GM19463 (cell line): ENCODE data around the gene ARHGEF12.

Experiments used
- ATAC-seq: cut with Tn5 transposase; IDR thresholded peaks from one replicate; pipeline ENCODE4 v1.9.1; 2021; ENCODE audit warnings: mild to moderate bottlenecking, moderate library complexity; ENCODE audit not compliant: unreplicated experiment

The ARHGEF12 gene

DNA sequence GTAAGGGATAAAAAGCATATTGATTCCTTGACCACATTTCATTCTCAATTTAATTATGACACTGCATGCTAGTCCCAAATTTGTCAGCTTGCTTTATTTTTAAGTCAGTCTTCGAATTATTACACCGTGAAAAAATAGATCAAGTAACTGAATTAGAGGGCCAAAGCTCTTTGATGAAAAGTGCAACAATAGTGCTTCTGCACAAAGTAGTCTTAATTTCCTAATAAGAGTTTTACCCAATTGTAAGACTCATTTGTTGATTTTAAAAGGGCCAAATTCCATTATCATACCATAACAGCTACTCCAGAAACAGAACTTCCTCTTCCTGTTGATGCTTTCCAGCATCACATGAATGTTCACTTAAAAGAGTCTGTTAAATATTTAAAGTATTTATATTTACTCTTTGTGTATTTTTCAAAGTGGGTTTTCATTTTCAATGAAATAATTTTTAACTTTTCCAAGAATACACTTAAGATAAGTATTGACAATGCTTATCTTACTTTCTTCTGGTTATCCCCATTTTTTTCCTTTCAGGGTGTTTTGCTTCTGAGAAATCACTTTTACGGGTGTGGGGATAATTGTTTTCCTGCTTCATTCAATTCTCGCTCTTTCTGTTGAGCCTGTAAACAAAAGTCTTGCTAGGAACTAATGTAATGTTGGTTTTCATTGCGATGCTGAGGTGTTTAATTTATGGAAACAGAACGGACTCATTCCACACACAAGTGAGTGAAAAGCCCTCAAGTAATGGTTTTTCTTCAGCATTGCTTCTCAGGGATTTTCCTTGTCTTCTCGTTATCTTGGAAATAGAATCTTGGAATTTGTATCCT is 2.1 kb downstream of the ARHGEF12 start:
- ATAC-seq = no peak

DNA sequence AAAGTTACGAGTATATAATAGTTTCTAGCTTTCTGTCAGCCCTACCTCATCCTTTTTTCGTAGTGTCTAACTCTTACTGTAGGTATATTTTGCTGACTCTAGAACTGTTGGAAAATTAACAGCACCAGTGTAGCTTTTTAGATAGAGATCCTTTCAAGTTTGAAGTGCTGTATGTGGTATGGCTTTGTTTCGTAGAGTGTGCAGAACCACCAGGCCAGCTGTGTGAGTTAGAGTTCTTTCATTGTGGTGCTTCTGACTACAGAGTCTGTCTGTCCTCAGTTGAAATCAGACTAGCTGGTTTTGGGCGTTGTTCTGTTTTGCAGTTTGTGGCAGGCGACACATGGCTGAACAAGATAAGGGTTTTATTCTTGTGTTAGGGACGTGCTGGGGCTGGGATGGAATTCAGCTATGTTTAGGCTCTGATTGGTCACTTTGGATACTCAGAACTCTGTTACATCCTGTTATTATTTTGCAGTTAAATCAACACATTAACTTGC is 3.2 kb downstream of the ARHGEF12 start:
- no peak for ATAC-seq

DNA sequence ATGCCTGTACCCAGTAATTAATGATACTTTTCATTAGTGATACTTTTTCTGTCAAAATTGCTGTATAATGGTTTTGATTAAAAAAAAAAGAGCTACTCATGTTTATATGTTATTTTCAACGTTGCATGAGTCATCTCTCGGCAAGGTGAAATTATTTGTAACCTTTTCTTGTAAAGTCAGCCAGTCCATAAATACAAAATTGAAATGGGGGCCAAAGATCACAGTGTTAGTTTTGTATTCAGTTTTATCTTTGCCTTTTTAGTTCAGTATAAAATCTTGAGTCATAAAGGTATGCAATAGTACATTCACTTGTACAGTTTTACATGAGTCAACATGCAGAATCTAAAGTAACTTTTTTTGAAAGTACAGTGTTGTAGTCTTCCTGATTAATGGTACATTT is 4.3 kb downstream of the ARHGEF12 start:
- ATAC-seq = no peak

DNA sequence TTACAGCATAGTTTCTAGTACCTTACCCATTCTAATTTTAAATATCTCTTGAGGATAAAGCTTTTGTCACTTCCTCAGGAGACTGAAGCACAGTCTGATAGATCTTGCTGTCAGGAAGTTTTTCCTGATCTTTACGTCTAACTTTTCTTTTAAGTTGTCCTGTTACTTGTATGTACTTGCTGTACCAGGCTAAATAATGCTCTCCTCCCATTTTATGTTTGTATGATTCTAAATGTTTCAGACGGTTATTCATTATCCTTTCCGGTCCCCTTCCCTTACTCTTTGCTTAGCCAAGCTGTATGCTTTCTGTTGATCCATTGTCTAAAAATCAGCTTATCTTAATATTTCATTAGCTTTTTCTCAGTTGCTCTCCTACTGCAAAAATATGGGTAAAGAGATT is 6.0 kb downstream of the ARHGEF12 start:
- no peak for ATAC-seq

DNA sequence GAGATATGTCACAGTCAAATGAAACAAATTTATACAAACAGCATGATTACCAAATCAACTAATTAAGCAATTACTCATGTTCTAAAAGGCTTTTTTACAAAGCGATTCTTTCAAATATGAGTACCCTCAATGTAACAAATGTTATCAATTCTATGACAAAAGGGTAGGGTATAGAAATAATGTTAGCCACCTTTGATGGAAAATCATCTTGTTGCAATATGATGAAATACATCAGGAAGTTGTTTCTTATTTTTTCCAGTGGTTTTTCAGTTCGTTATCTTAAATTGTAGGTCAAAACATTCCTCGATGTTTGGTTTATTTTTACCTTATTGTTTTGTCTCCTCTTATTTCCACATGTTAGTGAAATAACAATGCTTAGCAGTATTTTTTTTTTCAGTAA is 6.5 kb downstream of the ARHGEF12 start:
- no peak for ATAC-seq

DNA sequence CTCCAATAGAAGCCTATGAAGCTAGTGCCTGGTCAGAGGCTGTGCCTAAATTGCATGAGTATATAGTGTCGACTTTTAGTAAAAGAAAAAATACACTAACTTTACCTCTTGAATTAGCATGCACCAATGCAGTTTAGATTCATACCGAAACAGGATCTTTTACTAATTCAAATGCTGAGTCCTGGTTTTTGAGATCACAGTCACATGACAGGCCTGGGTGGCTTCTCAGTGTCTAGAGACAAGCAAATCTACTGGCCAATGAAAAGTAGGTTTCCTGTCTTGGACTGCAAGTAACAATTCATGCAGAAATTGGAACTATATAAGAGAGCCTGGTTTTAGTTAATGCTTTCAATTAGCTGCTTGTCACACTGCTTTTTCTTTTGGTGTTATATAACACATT is 7.2 kb downstream of the ARHGEF12 start:
- ATAC-seq = peak; percentile 60

DNA sequence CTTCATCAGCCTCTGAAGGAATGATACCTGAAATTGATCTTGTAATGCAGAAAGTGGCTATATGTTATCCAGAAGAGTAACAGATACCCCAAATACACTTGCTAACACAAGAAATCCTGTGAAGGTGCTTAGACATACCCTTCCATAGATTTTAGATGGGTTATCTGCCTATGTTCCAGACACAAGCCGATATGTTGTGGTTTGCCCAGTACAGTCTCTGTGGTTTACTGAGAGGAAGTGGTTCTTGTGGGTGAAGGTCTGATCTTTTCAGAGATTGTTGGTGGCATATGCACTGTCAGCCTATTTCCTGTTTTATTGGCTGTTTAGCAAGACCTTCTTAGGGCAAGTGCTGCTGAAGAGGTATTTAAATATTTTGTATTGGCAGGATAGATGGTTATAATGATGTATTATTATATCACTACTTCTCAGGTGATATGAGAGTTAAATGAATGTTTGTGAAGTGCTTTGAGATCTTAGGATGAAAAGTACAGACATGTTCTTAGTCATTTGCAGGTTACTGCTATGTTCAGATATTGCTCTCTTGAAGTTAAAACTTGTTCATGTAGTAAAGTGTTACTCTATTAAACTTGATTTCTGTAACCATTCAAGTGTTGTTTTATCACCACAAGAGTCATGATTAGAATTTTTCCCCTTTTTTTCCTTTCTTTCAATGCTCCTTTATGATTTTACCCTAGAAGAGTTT is 8.2 kb downstream of the ARHGEF12 start:
- peak; percentile 74 for ATAC-seq

DNA sequence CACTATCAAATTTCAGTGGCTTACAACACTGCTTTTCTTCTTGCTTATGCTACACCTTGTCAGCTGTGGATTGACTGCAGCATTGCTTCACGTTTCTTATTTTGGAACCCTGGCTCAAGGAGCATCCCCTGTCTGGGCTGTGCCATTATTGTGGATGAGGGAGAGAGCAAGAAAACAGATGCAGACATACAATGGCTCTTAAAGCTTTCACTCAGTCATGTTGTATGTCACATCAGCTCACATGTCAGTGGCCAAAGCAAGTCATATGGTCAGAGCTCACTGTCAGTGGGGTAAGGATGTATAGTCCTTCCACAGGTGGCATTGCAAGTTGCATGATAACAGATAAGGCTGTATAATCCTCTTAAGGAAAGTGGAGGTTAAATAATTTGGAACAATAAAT is 10.0 kb downstream of the ARHGEF12 start:
- ATAC-seq = no peak

DNA sequence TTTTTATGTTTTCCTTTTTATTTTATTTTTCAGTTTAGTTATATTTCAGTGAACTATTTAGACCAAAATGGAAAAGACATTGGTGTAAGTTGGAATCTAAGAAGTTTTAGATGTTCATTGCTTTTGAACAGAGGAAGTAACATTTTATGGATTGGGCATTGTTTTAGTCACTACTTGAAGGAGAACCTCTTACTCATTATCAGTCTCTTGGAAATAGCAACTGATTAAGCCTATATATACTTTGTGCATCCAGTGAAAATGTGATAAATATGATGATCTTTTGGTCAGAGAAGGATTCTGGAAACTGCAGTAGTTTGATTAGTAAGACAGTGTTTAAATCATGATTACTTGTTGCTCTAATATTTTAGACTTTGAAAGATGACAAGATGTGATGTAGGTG is 14.4 kb downstream of the ARHGEF12 start:
- ATAC-seq = no peak

DNA sequence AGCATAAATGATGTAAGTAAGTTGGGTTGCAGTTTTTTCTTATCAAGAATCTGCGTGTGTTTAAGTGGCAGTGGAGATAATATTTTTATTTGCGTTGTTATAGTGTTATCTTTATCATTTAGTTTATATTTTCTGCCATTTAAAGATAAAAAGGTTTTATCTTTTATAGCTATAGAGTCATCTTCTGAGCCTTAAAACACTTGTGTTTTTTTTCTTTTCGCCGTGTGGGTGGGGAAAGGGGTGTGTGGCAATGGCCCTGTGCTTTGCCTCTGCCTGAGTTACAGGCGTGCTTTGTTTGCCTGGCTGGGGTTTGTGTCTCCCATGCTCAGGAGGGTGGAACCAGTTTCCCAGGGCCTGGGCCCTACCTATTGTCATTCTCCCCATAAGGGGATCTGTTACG is 16.2 kb downstream of the ARHGEF12 start:
- ATAC-seq = no peak

DNA sequence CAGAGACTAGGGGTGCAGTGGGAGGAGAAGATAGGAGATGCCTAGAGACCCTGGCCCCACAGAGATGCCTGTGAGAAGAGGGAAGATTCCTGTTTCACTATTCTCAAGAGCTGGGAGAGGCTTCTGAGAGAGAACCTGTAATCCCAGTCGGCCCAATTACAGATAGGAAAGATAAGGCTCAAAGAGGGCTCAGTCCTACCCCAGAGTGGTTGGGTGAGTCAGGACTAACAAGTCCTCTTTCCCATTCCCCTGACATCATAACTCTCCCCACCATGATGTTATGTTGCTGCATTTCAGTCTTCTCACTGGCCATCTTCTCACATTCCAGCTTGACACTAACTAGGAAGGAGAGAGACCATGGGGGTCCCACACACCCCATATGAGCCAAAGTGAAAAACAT is 17.9 kb downstream of the ARHGEF12 start:
- no peak for ATAC-seq

DNA sequence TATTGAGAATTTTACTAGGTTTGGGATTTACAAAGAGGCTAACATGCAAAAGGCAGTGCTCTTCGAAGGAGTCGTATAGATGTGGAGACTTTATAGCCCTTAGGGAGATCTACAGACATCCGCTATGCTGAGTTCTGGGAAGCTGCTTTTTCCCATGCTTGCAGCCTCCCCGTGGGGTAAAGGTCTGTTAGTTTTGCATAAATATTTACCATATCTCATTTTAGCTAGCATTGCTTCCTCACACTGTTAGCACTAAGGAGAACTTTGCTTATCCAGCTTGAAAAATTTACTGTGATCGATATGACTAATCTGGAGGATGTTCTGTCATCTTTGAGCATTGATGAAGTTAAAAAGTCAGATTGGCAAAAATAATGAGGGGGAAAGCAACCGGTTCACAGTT is 18.6 kb downstream of the ARHGEF12 start:
- ATAC-seq = no peak

DNA sequence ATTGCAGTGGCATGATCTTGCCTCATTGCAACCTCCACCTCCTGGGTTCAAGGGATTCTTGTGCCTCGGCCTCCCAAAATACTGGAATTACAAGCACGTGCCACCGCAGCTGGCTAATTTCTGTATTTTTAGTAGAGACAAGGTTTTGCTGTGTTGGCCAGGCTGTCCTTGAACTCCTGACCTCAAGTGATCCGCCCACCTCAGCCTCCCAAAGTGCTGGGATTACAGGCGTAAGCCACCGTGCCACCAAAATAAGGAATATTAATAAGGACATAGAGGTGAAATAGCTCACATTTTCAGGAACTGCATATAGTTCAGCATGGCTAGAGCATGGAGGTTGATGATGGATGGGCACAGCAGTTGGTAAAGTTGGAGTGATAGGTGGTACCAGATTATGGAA is 21.4 kb downstream of the ARHGEF12 start:
- no peak for ATAC-seq

DNA sequence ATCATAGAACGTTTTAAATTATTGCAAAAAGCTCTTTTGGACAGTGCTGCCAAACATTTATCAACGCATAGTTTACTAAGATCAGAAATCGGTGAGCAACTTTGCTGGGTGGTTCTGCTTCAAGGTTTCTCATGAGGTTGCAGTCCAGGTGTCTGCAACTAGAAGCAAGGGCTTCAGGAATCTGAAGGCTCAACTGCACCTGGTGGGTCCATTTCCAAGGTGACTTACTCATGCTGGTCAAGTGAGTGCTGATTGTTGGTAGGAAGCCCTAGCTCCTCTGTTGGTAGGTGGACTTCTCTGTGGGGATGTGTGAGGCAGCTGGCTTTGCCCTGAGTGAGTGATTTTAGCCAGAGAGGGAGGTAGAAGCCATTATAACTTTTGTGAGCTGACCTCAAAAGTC is 22.5 kb downstream of the ARHGEF12 start:
- no peak for ATAC-seq

DNA sequence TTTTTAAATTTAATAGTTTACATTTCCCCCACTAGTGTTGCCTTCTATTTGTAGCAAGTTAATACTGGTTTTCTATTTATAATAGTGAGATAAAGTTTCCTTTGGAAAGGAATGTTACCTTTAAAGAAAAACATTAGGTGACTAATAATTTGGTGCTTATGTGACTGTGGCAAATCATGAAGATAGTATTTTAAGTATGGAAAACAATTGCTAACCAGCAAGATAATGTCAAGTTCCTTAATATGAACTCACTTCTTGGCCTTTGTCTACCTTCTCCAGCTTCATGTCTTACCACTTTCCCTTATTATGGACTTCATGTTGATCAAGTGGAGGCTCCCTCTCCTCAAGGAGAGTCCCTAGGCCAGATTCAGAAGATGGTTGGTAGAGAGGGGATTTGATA is 27.2 kb downstream of the ARHGEF12 start:
- ATAC-seq = no peak

DNA sequence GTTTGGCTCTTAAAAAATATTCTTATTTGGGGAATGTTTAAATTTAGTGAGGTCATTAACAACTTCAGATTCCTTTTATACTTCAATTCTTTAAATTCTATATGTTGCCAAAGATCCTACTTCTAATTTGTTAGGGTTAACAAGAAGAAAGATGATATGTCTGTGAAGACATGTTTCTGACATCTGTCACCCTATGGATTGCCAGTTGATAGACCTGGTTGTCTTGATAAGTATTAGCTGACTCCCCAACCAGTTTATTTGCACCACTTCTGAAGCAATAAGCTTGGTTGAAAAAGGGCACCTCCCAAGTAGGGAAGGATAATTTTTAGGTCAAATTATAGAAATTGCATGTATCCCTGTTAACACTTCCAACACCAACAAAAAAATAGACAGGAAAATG is 29.3 kb downstream of the ARHGEF12 start:
- no peak for ATAC-seq

DNA sequence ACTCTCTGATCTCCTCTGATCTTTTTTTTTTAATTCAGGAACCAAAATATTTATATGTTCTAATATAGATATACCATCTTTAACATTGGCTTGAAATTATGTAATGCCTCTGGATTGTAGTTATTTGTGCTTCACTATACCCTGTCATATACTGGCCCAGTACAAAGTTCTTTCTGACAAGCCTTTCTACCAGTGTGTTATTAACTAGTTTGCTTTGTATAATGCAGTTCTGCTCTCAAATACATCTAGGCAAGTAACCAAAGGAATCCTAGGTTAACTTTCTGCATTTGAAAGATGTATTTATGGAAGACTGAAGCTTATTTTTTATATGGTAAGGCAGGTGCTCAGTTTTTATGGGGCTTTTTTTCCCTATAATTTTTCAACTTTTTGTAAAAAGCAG is 36.1 kb downstream of the ARHGEF12 start:
- ATAC-seq = no peak

DNA sequence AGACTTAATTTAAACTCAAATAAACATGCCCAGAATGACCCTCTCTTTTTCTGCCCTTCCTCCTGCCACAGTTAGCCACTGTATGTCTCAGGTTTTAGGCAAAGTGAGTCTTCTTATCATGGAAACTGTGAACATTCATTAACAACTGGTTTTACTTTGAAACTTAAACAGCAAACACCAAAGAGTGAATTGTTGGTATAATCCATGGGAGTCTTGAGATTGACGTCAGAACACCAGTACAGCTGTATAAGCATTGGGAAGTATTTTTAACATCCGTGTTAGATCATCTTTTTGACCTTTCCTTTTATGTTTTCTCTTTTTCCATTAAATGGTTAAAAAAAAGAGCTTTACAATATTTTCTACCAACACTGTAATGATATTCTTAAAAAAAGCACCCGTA is 38.9 kb downstream of the ARHGEF12 start:
- no peak for ATAC-seq

DNA sequence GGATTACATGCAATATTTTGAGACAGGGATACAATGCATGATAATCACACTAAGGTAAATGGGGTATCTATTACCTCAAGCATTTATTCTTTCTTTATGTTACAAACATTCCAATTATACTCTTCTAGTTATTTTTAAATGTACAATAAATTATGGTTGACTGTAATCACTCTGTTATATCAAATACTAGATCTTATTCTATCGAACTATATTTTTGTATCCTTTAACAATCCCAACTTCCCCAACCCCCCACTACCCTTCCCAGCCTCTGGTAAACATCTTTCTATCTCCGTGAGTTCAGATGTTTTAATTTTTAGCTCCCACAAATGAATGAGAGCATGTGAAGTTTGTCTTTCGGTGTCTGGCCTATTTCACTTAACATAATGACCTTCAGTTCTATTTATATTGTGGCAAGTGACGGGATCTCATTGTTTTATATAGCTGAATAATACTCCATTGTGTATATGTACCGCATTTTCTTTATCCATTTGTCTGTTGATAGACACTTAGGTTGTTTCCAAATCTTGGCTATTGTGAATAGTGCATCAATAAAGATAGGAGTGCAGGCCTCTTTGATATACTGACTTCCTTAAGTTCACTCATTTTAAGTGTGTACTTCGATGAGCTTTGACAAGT is 40.5 kb downstream of the ARHGEF12 start:
- no peak for ATAC-seq

DNA sequence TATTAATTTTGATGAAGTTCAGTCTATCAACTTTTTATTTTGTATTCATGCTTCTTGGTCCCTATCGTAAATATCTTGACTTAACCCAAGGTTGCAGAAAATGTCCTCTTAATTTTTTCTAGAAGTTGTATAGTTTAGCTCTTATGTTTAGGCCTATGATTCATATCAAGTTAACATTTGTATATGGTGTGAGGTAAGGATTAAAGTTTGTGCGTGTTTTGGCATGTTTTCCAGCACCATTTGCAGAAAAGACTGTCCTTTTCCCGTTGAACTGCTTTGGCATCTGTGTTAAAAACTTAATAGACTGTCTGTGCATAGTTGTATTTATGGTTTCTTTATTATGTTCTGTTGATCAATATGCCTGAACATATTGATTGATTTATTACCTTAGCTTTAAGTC is 42.3 kb downstream of the ARHGEF12 start:
- ATAC-seq = no peak

DNA sequence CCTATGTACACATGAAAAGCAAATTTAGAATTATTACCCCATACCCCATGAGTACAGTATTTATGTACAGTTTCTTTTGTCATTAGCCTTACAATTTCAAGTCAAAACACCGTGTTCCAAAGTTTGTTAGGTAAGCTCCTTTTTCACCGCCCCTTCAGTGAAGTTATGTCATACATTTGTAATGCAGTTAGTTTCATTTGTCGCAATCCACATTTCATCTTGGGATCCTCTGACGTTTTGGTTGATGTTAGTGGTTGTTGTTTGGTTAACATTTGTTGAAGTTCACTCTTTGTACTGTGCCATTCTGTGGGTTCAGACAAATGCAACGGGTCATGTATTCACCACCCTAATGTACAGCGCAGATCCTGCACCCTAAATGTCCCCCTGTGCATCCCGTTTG is 45.2 kb downstream of the ARHGEF12 start:
- ATAC-seq = no peak
